Measurements from ENCODE around the gene RAPGEF1.
A peak's percentile ranks its signal among the peaks of the same experiment; 100 is the strongest.
"Not testable (repeated sequence)": the region's sequence is repeated elsewhere in the genome, so short reads cannot be mapped to it uniquely, and the experiment has no call there.

The RAPGEF1 gene

GRCh38 chr9:131700765-131701435 is 39.0 kb downstream of the RAPGEF1 start:
- in situ Hi-C loops (cut with MboI; ENCODE audit: low pct_unique_long_range_greater_than_20kb, low sequenced_read_pairs), result no loop called here

GRCh38 chr9:131700076-131700475 is 39.8 kb downstream of the RAPGEF1 start:
- in situ Hi-C loops (cut with MboI; ENCODE audit: low pct_unique_long_range_greater_than_20kb, low sequenced_read_pairs), result no loop called here
- DNase-seq, result no peak

More at GRCh38 chr9:131700765-131701435, 39.0 kb downstream of the RAPGEF1 start:
- peak; percentile 40 for DNase-seq

- in situ Hi-C loops (cut with MboI; ENCODE audit: low pct_unique_long_range_greater_than_20kb, low sequenced_read_pairs), result no loop called here
- DNase-seq, result no peak
These were observed 41.3 kb downstream of the RAPGEF1 start for GRCh38 chr9:131698618-131698985.

- peak; percentile 32 for DNase-seq
- in situ Hi-C loops (cut with MboI; ENCODE audit: low pct_unique_long_range_greater_than_20kb, low sequenced_read_pairs), result no loop called here
These were observed 41.8 kb downstream of the RAPGEF1 start for GRCh38 chr9:131697908-131698617.

- DNase-seq, result no peak
- in situ Hi-C loops (cut with MboI; ENCODE audit: low pct_unique_long_range_greater_than_20kb, low sequenced_read_pairs), result no loop called here
These were observed 42.8 kb downstream of the RAPGEF1 start for GRCh38 chr9:131697097-131697496.

- in situ Hi-C loops (cut with MboI; ENCODE audit: low pct_unique_long_range_greater_than_20kb, low sequenced_read_pairs), result no loop called here
- DNase-seq, result no peak
These were observed 43.9 kb downstream of the RAPGEF1 start for GRCh38 chr9:131695836-131696460.

- in situ Hi-C loops (cut with MboI; ENCODE audit: low pct_unique_long_range_greater_than_20kb, low sequenced_read_pairs), result no loop called here
- no peak for DNase-seq
These were observed 44.5 kb downstream of the RAPGEF1 start for GRCh38 chr9:131695366-131695765.

GRCh38 chr9:131693651-131694597 is 46.0 kb downstream of the RAPGEF1 start:
- in situ Hi-C loops (cut with MboI; ENCODE audit: low pct_unique_long_range_greater_than_20kb, low sequenced_read_pairs), result no loop called here
- no peak for DNase-seq

GRCh38 chr9:131692612-131693562 is 47.0 kb downstream of the RAPGEF1 start:
- DNase-seq, result no peak
- in situ Hi-C loops (cut with MboI; ENCODE audit: low pct_unique_long_range_greater_than_20kb, low sequenced_read_pairs), result no loop called here

GRCh38 chr9:131691969-131692611 is 47.8 kb downstream of the RAPGEF1 start:
- no peak for DNase-seq

GRCh38 chr9:131690941-131691573 is 48.8 kb downstream of the RAPGEF1 start:
- in situ Hi-C loops (cut with MboI; ENCODE audit: low pct_unique_long_range_greater_than_20kb, low sequenced_read_pairs), result no loop called here
- no peak for DNase-seq

More at GRCh38 chr9:131691969-131692611, 47.8 kb downstream of the RAPGEF1 start:
- in situ Hi-C loops (cut with MboI; ENCODE audit: low pct_unique_long_range_greater_than_20kb, low sequenced_read_pairs), result no loop called here

- no peak for DNase-seq
- in situ Hi-C loops (cut with MboI; ENCODE audit: low pct_unique_long_range_greater_than_20kb, low sequenced_read_pairs), result no loop called here
These were observed 49.4 kb downstream of the RAPGEF1 start for GRCh38 chr9:131690462-131690861.

GRCh38 chr9:131688377-131688776 is 51.5 kb downstream of the RAPGEF1 start:
- no peak for DNase-seq
- in situ Hi-C loops (cut with MboI; ENCODE audit: low pct_unique_long_range_greater_than_20kb, low sequenced_read_pairs), result no loop called here

GRCh38 chr9:131685753-131686706 is 53.8 kb downstream of the RAPGEF1 start:
- in situ Hi-C loops (cut with MboI; ENCODE audit: low pct_unique_long_range_greater_than_20kb, low sequenced_read_pairs), result no loop called here
- DNase-seq, result no peak

GRCh38 chr9:131683094-131683493 is 56.8 kb downstream of the RAPGEF1 start:
- DNase-seq; in situ Hi-C loops (cut with MboI; ENCODE audit: low pct_unique_long_range_greater_than_20kb, low sequenced_read_pairs): not testable (repeated sequence)

- DNase-seq, result no peak
- in situ Hi-C loops (cut with MboI; ENCODE audit: low pct_unique_long_range_greater_than_20kb, low sequenced_read_pairs), result no loop called here
These were observed 57.6 kb downstream of the RAPGEF1 start for GRCh38 chr9:131682261-131682660.

All from KBM-7 (cell line).